GM20000 (cell line): Measurements from ENCODE around the gene PTPRM.

Experiments
- DNase-seq: peaks from one replicate; pipeline ENCODE4 v3.0.0; 2012; ENCODE audit warnings: low spot score
- CTCF ChIP-seq: IDR thresholded peaks from 2 replicates; pipeline ENCODE4 v1.5.1; 2012; ENCODE audit warnings: mild to moderate bottlenecking, control low read depth; ENCODE audit errors: extremely low read depth, missing control alignments

PTPRM gene

GRCh38 chr18:7683753-7684152 is 116.6 kb downstream of the PTPRM start:
- no peak for TF ChIP-seq CTCF

GRCh38 chr18:7684357-7684756 is 117.2 kb downstream of the PTPRM start:
- no peak for DNase-seq
- TF ChIP-seq CTCF = no peak

More at GRCh38 chr18:7683753-7684152, 116.6 kb downstream of the PTPRM start:
- DNase-seq = no peak

DNA sequence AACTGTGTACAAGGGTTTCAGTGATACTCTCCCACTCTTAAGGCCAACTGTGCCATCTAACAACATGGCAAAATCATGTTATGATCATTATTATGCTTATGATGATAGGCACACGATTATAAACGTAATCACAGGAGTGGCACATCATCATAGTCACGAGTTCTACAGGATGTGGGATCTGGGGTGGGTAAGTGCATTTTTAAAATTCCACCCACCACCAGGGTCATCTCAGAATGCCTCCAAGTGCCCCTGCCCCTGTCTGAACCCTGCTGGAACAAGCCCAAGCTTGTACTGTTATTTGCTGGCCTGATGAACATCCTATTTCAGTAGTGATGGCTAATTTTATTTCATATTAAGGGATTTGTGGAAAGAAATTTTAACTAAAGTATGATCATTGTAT is 117.8 kb downstream of the PTPRM start:
- no peak for DNase-seq
- TF ChIP-seq CTCF = no peak

DNA sequence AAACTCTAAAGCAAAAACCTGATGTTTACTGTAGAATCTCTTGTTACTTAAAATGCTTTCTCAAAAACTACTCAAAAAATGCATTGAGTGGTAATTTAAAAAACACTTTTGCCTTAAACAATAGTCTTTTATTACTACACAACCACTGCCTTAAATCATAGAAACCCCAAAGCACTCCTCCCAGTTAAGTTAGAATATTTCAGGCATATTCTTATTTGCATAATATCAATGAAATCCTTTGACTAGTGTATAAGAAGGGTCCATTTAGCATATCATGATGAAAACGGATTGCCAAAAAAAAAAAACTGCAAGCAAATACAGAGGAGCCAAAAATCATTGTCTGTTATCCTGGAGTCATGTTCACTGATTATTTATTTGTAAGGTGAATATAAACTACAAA is 119.2 kb downstream of the PTPRM start:
- DNase-seq = no peak
- TF ChIP-seq CTCF = no peak

DNA sequence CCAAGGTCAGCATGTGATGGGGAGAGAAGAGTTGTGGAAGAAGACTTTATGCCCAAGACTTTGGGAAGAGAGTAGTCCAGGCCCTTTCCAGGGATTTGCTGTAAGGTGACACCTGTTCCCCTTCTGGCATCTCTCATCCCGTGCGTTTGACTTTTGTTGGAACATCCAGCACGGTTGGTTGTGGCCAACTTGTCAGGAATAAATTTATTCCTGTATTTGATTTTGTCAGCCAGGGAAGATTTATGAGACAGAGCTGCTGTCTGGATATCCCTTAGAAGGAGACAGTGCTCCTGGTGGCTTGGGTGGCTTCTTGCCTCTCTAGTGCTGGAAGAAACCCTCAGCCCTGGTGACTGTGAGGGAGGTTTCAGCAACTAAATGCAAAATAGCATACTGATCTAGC is 121.5 kb downstream of the PTPRM start:
- no peak for DNase-seq
- no peak for TF ChIP-seq CTCF

- DNase-seq = no peak
- no peak for TF ChIP-seq CTCF
Measured at GRCh38 chr18:7691206-7691605, 124.1 kb downstream of the PTPRM start.

DNA sequence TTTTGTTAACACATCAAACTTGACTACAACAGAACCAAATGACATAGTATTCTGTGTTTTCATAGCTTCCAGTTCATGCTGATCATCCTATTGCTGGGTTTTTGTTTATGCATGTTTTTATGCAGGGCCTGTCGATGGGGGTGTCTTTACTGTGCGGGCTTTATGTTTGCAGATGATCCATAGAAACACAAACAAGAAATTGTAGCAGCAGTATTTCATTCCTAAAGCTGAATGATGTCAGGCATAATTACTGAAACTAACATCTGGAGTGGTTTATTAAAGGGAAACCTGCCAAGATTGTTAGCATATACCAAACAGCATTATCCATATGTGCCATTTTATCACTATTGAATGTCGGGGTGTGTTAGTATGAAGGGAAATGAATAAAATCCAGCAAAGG is 129.7 kb downstream of the PTPRM start:
- no peak for TF ChIP-seq CTCF
- DNase-seq = no peak
